ENCODE data around the gene THBS3. TPM values are rescaled to one million over a fixed set of nuclear protein-coding genes. Genes with fewer than 3 reads are reported as not detected.
"Not testable (repeated sequence)": the region's sequence is repeated elsewhere in the genome, so short reads cannot be mapped to it uniquely, and the experiment has no call there.

THBS3 gene
- total and polyA plus RNA-seq, 3 experiments from 2014 or later: 2.9 to 7.9 (median 7.8) TPM

DNA sequence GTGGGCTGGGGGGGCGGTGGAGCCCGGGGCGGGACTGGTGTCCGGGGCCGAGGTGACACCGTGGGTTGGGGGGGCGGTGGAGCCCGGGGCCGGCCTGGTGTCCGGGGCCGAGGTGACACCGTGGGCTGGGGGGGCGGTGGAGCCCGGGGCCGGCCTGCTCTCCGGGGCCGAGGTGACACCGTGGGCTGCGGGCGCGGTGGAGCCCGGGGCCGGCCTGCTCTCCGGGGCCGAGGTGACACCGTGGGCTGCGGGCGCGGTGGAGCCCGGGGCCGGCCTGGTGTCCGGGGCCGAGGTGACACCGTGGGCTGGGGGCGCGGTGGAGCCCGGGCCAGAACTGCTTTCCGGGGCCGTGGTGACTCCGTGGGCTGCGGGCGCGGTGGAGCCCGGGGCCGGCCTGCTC lies 17.8 kb downstream of the THBS3 start:
- H3K9me3 ChIP-seq (ENCODE audit: low read length); H3K27me3 ChIP-seq (ENCODE audit: insufficient read depth, low read length, poor library complexity, severe bottlenecking); H3K9me3 Mint-ChIP-seq; H3K4me3 Mint-ChIP-seq; H3K36me3 Mint-ChIP-seq; H3K27ac ChIP-seq (ENCODE audit: low read depth, low read length); H3K27me3 Mint-ChIP-seq; POLR2A ChIA-PET; CTCF ChIA-PET; H3K36me3 ChIP-seq (ENCODE audit: insufficient read depth, low read length); H3K27ac Mint-ChIP-seq; H3K4me3 ChIP-seq (ENCODE audit: low read length): not testable (repeated sequence)
- DNase-seq: peak in 1 of 5 donors; percentile 28
- peaks cover 28 to 37% (median 31%) of the 10 kb centered on the region in 3 donors for H3K4me1 Mint-ChIP-seq
- H3K4me1 ChIP-seq (ENCODE audit: insufficient read depth, low read length): peaks cover 24% of the 10 kb centered on the region

DNA sequence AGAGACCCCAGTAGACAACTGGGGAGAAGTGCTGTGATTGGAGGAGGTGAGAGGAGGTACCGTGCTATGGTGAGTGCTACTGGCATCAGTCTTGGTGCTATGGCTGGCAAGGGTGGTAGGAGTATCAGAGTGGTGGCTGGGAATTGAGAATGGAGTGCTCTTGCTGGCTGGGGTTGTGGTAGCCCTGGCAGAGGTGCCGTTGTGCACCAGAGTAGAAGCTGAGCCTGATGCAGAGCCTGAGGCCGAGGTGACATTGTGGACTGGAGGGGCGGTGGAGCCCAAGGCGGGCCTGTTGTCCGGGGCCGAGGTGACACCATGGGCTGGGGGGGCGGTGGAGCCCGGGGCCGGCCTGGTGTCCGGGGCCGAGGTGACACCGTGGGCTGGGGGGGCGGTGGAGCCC lies 19.4 kb downstream of the THBS3 start:
- H3K27me3 Mint-ChIP-seq: no peaks in the 10 kb centered on the region
- peak overlapping the region; percentile 30 to 95 (median 76) for H3K27ac Mint-ChIP-seq
- CTCF ChIA-PET: interaction anchor here (1.0 kb wide), 1 partner anchor 39 kb away, joined by 3 read pairs; no protein-coding TSS in a partner anchor
- Histone ChIP-seq H3K36me3 (ENCODE audit: insufficient read depth, low read length) (no peaks in the 10 kb centered on the region), H3K9me3 (ENCODE audit: low read length) (no peaks in the 10 kb centered on the region), H3K27me3 (ENCODE audit: insufficient read depth, low read length, poor library complexity, severe bottlenecking) (no peaks in the 10 kb centered on the region), H3K4me3 (ENCODE audit: low read length) (no peak overlapping the region), H3K4me1 (ENCODE audit: insufficient read depth, low read length) (peaks cover 11% of the 10 kb centered on the region), H3K27ac (ENCODE audit: low read depth, low read length) (no peak overlapping the region)
- H3K4me3 Mint-ChIP-seq: peak overlapping the region in 5 of 7 donors; percentile 1 to 72 (median 21)
- H3K4me1 Mint-ChIP-seq: peaks cover 13 to 21% (median 15%) of the 10 kb centered on the region in 3 donors
- H3K36me3 Mint-ChIP-seq: peaks cover 0 to 4% (median 2%) of the 10 kb centered on the region in 3 donors
- H3K9me3 Mint-ChIP-seq: no peaks in the 10 kb centered on the region
- DNase-seq: peak in 1 of 5 donors; percentile 37
- POLR2A ChIA-PET: no interaction called here

DNA sequence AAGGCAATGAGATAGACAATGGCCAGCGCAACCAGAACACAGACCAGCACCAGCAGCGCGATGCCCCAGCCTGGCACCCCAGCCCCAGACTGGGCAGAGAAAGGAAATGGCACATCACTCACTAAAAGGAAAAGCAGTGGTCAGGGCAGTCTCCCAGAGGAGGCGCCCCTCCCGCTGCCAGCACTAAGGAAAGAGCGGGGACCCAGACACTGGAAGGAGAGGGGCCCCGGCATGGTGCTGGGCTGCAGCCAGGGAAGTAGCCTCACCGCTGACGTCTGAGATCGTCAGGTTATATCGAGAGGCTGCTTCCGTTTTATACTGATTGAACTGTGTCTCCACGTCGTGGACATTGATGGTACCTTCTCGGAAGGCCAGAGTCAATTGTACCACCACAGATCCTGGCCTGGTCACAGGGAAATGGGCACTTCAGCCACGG lies 20.2 kb downstream of the THBS3 start:
- CTCF ChIA-PET: interaction anchor here (1.0 kb wide), 1 partner anchor 40 kb away, joined by 3 read pairs; no protein-coding TSS in a partner anchor
- peak in 1 of 5 donors; percentile 26 for DNase-seq
- Histone ChIP-seq H3K27me3 (ENCODE audit: insufficient read depth, low read length, poor library complexity, severe bottlenecking) (no peaks in the 10 kb centered on the region), H3K9me3 (ENCODE audit: low read length) (no peaks in the 10 kb centered on the region), H3K36me3 (ENCODE audit: insufficient read depth, low read length) (no peaks in the 10 kb centered on the region), H3K27ac (ENCODE audit: low read depth, low read length) (no peak overlapping the region), H3K4me3 (ENCODE audit: low read length) (no peak overlapping the region), H3K4me1 (ENCODE audit: insufficient read depth, low read length) (peaks cover 5% of the 10 kb centered on the region)
- Mint-ChIP-seq H3K9me3 (no peaks in the 10 kb centered on the region), H3K27me3 (no peaks in the 10 kb centered on the region), H3K4me3 (peak overlapping the region in 2 of 7 donors; percentile 31 to 33), H3K4me1 (peaks cover 8 to 13% (median 12%) of the 10 kb centered on the region in 3 donors), H3K27ac (peak overlapping the region in 2 of 8 donors; percentile 90 to 92), H3K36me3 (peaks cover 0 to 6% (median 3%) of the 10 kb centered on the region in 3 donors)
- POLR2A ChIA-PET: no interaction called here

DNA sequence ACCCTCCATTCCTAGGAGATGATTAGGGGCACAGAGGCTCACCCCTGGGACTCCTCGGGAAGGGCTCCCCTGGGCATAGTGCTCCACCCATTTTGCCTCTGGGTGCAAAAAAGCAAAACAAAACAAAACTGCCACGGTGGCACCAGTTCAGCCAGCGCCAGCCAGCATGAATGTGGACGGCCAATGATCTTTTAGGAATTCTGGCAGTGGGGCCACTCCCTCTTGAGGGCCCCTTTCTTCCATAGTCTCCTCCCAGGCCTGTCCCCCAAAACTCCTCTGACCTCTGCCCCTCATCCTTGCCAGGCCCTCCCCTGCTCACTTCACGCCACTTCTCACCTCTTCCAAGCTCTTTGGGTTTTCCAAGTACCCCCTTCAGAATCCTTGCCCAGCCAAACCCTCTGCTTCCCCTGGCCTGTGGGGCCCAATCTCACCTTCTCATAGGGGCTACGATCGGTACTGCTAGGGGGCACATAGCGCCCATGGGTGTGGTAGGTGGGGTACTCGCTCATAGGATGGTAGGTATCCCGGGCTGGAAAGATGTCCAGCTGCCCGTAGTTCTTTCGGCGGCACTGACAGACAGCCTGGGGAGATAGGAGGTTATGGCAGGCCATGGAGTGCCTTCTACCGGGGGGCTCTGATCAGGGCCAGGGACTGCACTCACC lies 20.8 kb downstream of the THBS3 start:
- peaks cover 0 to 9% (median 3%) of the 10 kb centered on the region in 3 donors for H3K36me3 Mint-ChIP-seq
- ChIA-PET CTCF (interaction anchor here (1.0 kb wide), 1 partner anchor 40 kb away, joined by 3 read pairs; no protein-coding TSS in a partner anchor), POLR2A (no interaction called here)

DNA sequence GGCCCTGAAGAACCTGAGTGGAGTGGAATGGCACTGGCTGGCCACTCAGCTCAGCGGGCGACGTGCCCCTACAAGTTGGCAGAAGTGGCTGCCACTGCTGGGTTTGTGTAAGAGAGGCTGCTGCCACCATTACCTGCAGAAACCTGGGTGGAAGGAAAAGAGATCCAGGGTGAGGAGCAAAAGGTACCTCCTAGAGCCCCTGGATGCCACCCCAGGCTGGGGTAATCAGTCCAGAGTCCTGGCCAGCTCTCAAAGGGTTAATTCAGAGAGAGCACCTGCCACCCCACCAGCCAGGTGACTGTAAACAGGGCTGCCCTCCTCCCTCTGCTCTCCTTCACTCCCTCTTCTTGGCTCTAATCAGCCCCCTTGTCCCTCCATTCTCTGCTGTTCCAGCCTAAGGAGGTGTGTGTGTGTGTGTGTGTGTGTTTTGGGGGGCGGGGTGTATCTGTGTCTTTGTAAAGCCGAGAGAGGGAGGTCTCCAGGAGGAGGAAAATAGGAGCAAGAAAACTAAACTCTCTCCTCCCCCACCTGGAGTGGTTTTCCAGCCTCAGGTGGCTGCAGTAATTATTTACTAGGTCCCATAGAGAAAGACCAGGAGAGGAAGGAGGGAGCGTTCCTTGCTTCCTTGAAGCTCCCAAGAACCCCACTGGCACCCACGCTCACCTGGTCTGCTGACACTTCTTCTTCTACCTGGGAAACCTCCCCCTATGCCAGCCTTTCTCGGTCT lies 21.5 kb downstream of the THBS3 start:
- no peaks in the 10 kb centered on the region for H3K9me3 ChIP-seq (ENCODE audit: low read length)
- CTCF ChIA-PET: interaction anchor here (1.1 kb wide), 1 partner anchor 13 kb away, joined by 4 read pairs; the partner anchor contains the start of gene KRTCAP2
- no peaks in the 10 kb centered on the region for H3K9me3 Mint-ChIP-seq
- H3K27me3 ChIP-seq (ENCODE audit: insufficient read depth, low read length, poor library complexity, severe bottlenecking): no peaks in the 10 kb centered on the region
- H3K4me1 ChIP-seq (ENCODE audit: insufficient read depth, low read length): no peaks in the 10 kb centered on the region
- H3K4me3 Mint-ChIP-seq: no peak overlapping the region
- peak in 1 of 5 donors; percentile 24 for DNase-seq
- no peaks in the 10 kb centered on the region for H3K27me3 Mint-ChIP-seq
- peaks cover 0 to 14% (median 3%) of the 10 kb centered on the region in 3 donors for H3K36me3 Mint-ChIP-seq
- POLR2A ChIA-PET: no interaction called here
- peaks cover 5 to 6% (median 6%) of the 10 kb centered on the region in 3 donors for H3K4me1 Mint-ChIP-seq
- H3K36me3 ChIP-seq (ENCODE audit: insufficient read depth, low read length): no peaks in the 10 kb centered on the region
- no peak overlapping the region for H3K27ac Mint-ChIP-seq
- no peak overlapping the region for H3K27ac ChIP-seq (ENCODE audit: low read depth, low read length)
- no peak overlapping the region for H3K4me3 ChIP-seq (ENCODE audit: low read length)

More for the DNA sequence above, 20.8 kb downstream of the THBS3 start:
- no peaks in the 10 kb centered on the region for H3K9me3 ChIP-seq (ENCODE audit: low read length)
- Mint-ChIP-seq H3K9me3 (no peaks in the 10 kb centered on the region), H3K4me1 (peaks cover 5 to 7% (median 6%) of the 10 kb centered on the region in 3 donors), H3K27ac (peak overlapping the region in 2 of 8 donors; percentile 74 to 80), H3K4me3 (peak overlapping the region in 2 of 7 donors; percentile 31 to 33), H3K27me3 (no peaks in the 10 kb centered on the region)
- H3K4me1 ChIP-seq (ENCODE audit: insufficient read depth, low read length): no peaks in the 10 kb centered on the region
- no peak overlapping the region for H3K27ac ChIP-seq (ENCODE audit: low read depth, low read length)
- H3K27me3 ChIP-seq (ENCODE audit: insufficient read depth, low read length, poor library complexity, severe bottlenecking): no peaks in the 10 kb centered on the region
- H3K4me3 ChIP-seq (ENCODE audit: low read length): no peak overlapping the region
- peak in 1 of 5 donors; percentile 43 for DNase-seq
- no peaks in the 10 kb centered on the region for H3K36me3 ChIP-seq (ENCODE audit: insufficient read depth, low read length)

DNA sequence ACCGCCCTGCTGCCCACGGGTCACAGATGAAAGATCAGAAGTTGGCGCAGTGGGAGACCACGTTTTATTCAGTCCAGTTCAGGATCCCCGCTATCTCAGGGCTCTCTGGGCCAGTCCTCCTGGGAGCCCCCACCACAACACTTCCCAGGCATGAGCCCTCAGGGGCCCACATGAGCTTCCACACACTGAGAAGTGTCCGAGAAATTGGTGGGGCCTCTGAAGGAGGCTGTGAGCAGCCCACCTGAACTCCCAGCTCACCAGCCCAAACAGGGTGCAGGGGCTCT lies 22.0 kb downstream of the THBS3 start:
- Histone ChIP-seq H3K4me1 (ENCODE audit: insufficient read depth, low read length) (no peaks in the 10 kb centered on the region), H3K27me3 (ENCODE audit: insufficient read depth, low read length, poor library complexity, severe bottlenecking) (no peaks in the 10 kb centered on the region), H3K36me3 (ENCODE audit: insufficient read depth, low read length) (no peaks in the 10 kb centered on the region), H3K27ac (ENCODE audit: low read depth, low read length) (no peak overlapping the region), H3K9me3 (ENCODE audit: low read length) (no peaks in the 10 kb centered on the region), H3K4me3 (ENCODE audit: low read length) (no peak overlapping the region)
- Mint-ChIP-seq H3K27ac (no peak overlapping the region), H3K27me3 (no peaks in the 10 kb centered on the region), H3K4me3 (no peak overlapping the region), H3K36me3 (peaks cover 0 to 15% (median 3%) of the 10 kb centered on the region in 3 donors), H3K9me3 (no peaks in the 10 kb centered on the region), H3K4me1 (peaks cover 5 to 6% (median 6%) of the 10 kb centered on the region in 3 donors)
- DNase-seq: peak in 1 of 5 donors; percentile 6
- ChIA-PET CTCF (interaction anchor here (1.1 to 1.3 kb wide), 2 partner anchors 8 to 13 kb away, joined by 4 to 8 read pairs; partner anchors contain the start of gene KRTCAP2), POLR2A (no interaction called here)

DNA sequence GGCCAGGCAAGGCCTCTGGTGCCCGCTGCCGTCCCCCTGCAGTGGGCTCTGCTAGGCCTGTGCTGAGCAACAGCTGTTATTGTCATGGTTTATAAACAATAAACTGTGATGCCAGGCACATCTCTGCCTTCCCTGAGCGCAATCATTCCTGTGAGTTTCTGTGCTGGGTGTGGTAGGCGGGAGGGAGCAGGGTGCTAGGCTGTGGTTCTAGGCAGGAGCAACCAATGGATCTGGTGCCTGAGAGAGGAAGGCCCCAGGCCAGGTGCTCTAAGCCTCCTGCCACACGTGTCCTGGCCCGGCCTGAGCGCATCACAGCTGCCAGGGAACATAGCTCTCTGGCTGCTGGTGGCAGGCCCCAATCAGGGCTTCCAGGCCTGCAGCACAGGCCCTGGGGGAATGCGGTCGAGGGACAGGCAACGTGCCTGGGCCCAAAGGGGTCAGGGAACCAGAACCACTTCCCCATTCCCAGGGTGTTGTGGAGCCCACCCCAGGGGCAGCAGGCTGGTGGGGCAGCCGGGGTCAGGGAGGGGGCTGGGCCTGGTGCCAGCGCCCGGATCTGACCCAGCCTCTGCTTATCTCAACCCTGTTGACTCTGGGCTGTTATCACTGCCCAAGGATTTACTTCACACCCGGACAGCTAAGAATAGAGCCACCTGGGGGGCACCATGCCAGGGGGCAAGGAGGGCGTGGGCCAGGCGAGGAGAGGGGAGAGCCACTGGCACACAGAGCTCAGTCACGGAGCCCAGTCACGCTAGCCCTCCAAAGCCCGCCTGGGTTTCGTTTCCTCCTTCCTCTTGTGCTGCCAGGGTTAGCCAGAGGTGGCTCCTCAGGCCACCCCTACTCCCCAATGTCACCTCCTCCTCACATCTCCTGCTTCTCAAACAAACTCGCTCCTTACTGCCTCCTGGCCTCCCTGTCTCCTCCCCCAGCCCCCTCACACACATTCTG lies 22.6 kb downstream of the THBS3 start:
- Histone ChIP-seq H3K4me1 (ENCODE audit: insufficient read depth, low read length) (no peaks in the 10 kb centered on the region), H3K27me3 (ENCODE audit: insufficient read depth, low read length, poor library complexity, severe bottlenecking) (no peaks in the 10 kb centered on the region), H3K27ac (ENCODE audit: low read depth, low read length) (no peak overlapping the region), H3K4me3 (ENCODE audit: low read length) (no peak overlapping the region), H3K36me3 (ENCODE audit: insufficient read depth, low read length) (no peaks in the 10 kb centered on the region), H3K9me3 (ENCODE audit: low read length) (no peaks in the 10 kb centered on the region)
- DNase-seq: peak in 1 of 5 donors; percentile 28
- peaks cover 0 to 15% (median 3%) of the 10 kb centered on the region in 3 donors for H3K36me3 Mint-ChIP-seq
- POLR2A ChIA-PET: no interaction called here
- peaks cover 5 to 6% (median 6%) of the 10 kb centered on the region in 3 donors for H3K4me1 Mint-ChIP-seq
- H3K27ac Mint-ChIP-seq: peak overlapping the region in 2 of 8 donors; percentile 47 to 64
- no peak overlapping the region for H3K4me3 Mint-ChIP-seq
- CTCF ChIA-PET: interaction anchor here (1.1 to 1.3 kb wide), 3 partner anchors 8 to 12 kb away, joined by 3 to 8 read pairs (median 4); partner anchors contain the start of gene KRTCAP2
- H3K9me3 Mint-ChIP-seq: no peaks in the 10 kb centered on the region
- H3K27me3 Mint-ChIP-seq: no peaks in the 10 kb centered on the region
